Neural crest cell (in vitro differentiated cells): Measurements from ENCODE around the gene ITGB7. TPM values are rescaled to one million over a fixed set of nuclear protein-coding genes. Genes with fewer than 3 reads are reported as not detected.

ENCODE experiments used
- DNase-seq: peaks from one replicate; pipeline ENCODE4 v3.0.0; 2021; ENCODE audit warnings: low read depth, mixed read lengths, low spot score
- H3K27ac Mint-ChIP-seq: one replicate; pipeline ENCODE4 v1.8.0; 2021; ENCODE audit warnings: mild to moderate bottlenecking, mixed read lengths; ENCODE audit not compliant: unreplicated experiment
- H3K27me3 Mint-ChIP-seq: 2 replicates; pipeline ENCODE4 v1.8.0; 2021; ENCODE audit warnings: low read depth, mild to moderate bottlenecking, mixed read lengths
- H3K36me3 Mint-ChIP-seq: 2 replicates; pipeline ENCODE4 v1.8.0; 2021; ENCODE audit warnings: low read depth, mild to moderate bottlenecking, mixed read lengths
- H3K4me1 Mint-ChIP-seq: 2 replicates; pipeline ENCODE4 v1.8.0; 2021; ENCODE audit warnings: mixed read lengths
- H3K4me3 Mint-ChIP-seq: one replicate; pipeline ENCODE4 v1.8.0; 2021; ENCODE audit warnings: mild to moderate bottlenecking, mixed read lengths
- H3K9me3 Mint-ChIP-seq: 2 replicates; pipeline ENCODE4 v1.8.0; 2021; ENCODE audit warnings: mixed read lengths
- total RNA-seq: library from RNA; stranded (reverse); gene quantifications from 2 replicates; pipeline ENCODE4 v1.2.1, GENCODE V29; 2021
- TF ChIP-seq, protein P1 (sequence below): fragments of 200-600 bp; sonication (generic); conservative IDR thresholded peaks from 2 replicates; pipeline ENCODE4 v1.5.0; 2021; ENCODE audit warnings: antibody characterized with exemption, mild to moderate bottlenecking

The ITGB7 gene
- total RNA-seq, 1 donor from 2014 or later: not detected

DNA sequence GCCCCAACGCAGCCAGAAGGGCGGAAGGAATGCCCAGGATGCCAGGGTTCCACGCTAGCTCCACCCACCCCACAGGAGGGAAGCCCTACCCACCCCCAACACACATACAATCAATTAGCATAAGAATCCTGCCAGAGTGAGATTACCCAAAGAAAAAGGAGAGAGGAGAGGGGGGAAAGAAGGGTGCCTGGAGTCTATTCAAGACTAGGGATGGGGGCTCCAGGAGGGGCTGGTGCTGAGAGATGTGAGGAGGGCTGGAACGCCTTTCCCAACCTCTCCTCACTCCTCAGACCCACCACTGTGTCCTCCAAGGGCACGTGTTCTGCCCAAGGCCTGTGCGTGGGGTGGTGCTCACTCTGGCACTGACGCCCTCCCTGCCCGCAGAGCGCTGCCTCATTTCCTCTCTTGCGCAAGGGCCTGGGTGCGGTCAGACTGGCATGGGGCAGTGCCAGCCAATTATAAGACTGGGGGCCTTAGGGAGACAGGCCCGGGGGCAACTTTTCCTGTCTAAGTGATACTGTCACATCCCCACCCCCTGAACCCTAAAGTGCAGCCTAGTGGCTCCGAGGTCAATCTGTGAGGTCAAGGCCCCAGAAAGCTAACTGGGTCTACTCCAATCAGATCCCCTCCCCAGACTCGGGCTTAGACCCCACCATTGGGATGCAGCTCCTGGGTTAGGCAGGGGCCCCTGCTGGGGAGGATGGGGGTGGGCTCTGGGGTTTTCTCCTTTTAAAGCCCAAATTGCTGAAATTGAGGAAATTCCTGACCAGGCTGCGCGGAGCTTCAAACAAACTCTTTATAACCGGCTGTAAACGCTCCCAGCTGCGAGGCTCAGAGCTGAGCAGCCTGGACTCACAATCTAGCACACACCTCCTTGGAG is 10.2 kb upstream of the ITGB7 start:
- no peak for DNase-seq
- TF ChIP-seq, protein P1, sequence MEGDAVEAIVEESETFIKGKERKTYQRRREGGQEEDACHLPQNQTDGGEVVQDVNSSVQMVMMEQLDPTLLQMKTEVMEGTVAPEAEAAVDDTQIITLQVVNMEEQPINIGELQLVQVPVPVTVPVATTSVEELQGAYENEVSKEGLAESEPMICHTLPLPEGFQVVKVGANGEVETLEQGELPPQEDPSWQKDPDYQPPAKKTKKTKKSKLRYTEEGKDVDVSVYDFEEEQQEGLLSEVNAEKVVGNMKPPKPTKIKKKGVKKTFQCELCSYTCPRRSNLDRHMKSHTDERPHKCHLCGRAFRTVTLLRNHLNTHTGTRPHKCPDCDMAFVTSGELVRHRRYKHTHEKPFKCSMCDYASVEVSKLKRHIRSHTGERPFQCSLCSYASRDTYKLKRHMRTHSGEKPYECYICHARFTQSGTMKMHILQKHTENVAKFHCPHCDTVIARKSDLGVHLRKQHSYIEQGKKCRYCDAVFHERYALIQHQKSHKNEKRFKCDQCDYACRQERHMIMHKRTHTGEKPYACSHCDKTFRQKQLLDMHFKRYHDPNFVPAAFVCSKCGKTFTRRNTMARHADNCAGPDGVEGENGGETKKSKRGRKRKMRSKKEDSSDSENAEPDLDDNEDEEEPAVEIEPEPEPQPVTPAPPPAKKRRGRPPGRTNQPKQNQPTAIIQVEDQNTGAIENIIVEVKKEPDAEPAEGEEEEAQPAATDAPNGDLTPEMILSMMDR: no peak

DNA sequence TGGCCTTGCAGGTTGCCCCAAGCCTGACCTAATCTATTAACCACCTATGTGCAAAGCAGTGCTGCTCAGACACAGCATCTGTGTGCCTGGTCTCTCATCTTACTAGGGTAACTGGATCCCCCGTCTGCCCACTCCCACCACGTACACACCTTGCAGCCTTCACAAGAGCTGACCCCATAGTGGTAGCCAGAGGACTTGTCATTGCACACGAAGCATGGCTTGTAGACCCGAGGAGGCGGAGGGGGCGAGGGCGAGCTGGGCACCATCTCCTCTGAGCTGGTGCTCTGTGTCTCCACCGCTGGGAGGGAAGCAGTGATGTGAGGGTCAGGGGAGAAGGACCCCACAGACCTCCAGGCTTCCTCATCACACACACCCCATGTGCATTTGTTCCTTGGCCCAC is 8.4 kb upstream of the ITGB7 start:
- H3K9me3 Mint-ChIP-seq: no peaks in the 10 kb centered on the region
- no peaks in the 10 kb centered on the region for H3K36me3 Mint-ChIP-seq
- peaks cover 57% of the 10 kb centered on the region for H3K27me3 Mint-ChIP-seq
- no peak overlapping the region for H3K27ac Mint-ChIP-seq
- DNase-seq: no peak
- H3K4me1 Mint-ChIP-seq: peaks cover 55% of the 10 kb centered on the region
- peak overlapping the region; percentile 35 for H3K4me3 Mint-ChIP-seq
- TF ChIP-seq, protein P1: no peak

More for the DNA sequence above, 10.2 kb upstream of the ITGB7 start:
- Mint-ChIP-seq H3K36me3 (no peaks in the 10 kb centered on the region), H3K9me3 (no peaks in the 10 kb centered on the region), H3K27ac (no peak overlapping the region), H3K4me1 (peaks cover 65% of the 10 kb centered on the region), H3K4me3 (peak overlapping the region; percentile 82), H3K27me3 (peaks cover 65% of the 10 kb centered on the region)

DNA sequence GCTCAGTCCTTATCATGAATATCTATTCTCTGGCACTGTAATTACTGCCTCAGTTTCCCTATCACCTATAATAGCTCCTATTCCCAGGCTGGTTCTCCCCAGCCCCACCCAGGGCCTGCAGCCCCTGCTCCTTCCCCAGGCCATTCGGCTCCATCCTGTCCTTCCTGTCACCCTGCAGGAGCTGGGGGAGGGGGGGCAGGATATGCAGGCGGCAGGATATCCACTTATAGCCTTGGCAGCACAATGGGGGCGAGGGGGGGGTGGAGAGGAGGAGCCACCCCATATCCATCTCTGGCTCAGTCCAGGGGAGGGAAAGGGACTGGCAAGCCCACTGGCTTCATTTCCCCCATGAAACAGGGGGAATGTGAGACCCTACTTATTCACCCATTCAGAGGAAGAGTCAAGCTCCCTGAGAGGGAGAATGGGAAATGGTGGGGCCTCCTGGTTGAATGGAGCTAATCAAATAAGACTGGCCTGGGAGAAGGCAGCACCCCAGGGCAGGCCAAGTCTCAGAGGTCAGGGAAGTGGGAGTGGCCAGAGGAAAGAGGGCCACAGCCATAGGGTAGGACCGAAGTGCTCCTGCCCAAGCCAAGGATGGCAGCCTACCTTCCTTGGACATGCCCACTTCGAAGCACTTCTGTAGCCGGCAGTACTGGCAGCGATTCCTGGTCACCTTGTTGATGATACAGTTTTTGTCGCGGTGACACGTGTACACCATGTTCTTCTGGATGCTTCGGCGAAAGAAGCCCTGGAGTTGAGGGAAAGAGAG is 7.8 kb upstream of the ITGB7 start:
- Mint-ChIP-seq H3K27me3 (peaks cover 53% of the 10 kb centered on the region), H3K36me3 (no peaks in the 10 kb centered on the region), H3K9me3 (no peaks in the 10 kb centered on the region), H3K4me3 (no peak overlapping the region), H3K27ac (no peak overlapping the region), H3K4me1 (peaks cover 52% of the 10 kb centered on the region)
- TF ChIP-seq, protein P1: no peak
- no peak for DNase-seq

DNA sequence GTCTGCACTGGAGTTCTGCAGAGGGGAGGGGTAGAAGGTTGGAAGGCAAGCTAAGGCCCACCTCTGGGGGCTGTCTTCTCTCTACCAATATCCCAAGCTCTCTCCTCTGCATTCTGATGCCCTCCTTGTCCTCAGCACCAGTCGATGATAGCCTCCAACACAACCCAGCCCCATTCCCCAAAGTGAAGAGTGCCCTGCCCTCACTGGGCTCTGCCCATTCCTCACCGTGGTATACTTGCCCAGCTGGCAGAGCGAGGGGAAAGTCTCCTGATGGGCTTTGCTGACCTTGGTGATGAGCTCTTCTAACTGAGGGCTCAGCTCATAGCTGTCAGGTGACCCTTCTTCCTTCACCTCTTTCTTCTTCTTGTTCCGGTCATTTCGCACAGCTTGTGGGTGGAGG is 7.2 kb upstream of the ITGB7 start:
- no peaks in the 10 kb centered on the region for H3K9me3 Mint-ChIP-seq
- H3K27ac Mint-ChIP-seq: no peak overlapping the region
- H3K4me3 Mint-ChIP-seq: no peak overlapping the region
- TF ChIP-seq, protein P1: no peak
- DNase-seq: no peak
- H3K4me1 Mint-ChIP-seq: peaks cover 47% of the 10 kb centered on the region
- H3K36me3 Mint-ChIP-seq: no peaks in the 10 kb centered on the region
- peaks cover 46% of the 10 kb centered on the region for H3K27me3 Mint-ChIP-seq

DNA sequence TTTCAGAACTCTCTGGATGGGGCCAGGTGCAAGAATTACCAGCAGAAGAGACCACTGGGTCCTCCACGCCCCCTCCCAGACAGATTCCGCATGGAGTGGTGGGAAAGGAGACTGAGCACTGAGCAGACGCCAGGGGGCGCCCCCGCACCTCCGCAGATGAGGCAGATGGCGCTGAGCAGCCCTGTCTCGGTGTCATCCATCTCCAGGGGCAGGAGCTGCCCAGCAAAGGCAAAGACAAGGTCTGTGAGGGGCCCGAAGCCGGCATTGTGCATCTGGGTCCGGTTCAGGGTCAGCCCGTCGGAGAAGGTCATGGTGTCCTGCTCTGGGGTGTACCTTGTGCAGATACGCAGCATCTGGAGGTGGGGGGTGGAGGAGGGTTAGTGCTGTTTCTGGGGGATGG is 6.3 kb upstream of the ITGB7 start:
- TF ChIP-seq, protein P1: peak; percentile 94
- H3K27ac Mint-ChIP-seq: no peak overlapping the region
- peaks cover 52% of the 10 kb centered on the region for H3K4me1 Mint-ChIP-seq
- H3K4me3 Mint-ChIP-seq: peak overlapping the region; percentile 53
- peaks cover 41% of the 10 kb centered on the region for H3K27me3 Mint-ChIP-seq
- DNase-seq: peak; percentile 94
- H3K9me3 Mint-ChIP-seq: no peaks in the 10 kb centered on the region
- no peaks in the 10 kb centered on the region for H3K36me3 Mint-ChIP-seq
